Measurements from ENCODE around the gene MLN. TPM values are rescaled to one million over a fixed set of nuclear protein-coding genes. Genes with fewer than 3 reads are reported as not detected.

MLN gene
- total and polyA plus RNA-seq, 2 donors (not counting 3 experiments of a cell fraction or from before 2014, with no cell fraction given) = not detected

DNA sequence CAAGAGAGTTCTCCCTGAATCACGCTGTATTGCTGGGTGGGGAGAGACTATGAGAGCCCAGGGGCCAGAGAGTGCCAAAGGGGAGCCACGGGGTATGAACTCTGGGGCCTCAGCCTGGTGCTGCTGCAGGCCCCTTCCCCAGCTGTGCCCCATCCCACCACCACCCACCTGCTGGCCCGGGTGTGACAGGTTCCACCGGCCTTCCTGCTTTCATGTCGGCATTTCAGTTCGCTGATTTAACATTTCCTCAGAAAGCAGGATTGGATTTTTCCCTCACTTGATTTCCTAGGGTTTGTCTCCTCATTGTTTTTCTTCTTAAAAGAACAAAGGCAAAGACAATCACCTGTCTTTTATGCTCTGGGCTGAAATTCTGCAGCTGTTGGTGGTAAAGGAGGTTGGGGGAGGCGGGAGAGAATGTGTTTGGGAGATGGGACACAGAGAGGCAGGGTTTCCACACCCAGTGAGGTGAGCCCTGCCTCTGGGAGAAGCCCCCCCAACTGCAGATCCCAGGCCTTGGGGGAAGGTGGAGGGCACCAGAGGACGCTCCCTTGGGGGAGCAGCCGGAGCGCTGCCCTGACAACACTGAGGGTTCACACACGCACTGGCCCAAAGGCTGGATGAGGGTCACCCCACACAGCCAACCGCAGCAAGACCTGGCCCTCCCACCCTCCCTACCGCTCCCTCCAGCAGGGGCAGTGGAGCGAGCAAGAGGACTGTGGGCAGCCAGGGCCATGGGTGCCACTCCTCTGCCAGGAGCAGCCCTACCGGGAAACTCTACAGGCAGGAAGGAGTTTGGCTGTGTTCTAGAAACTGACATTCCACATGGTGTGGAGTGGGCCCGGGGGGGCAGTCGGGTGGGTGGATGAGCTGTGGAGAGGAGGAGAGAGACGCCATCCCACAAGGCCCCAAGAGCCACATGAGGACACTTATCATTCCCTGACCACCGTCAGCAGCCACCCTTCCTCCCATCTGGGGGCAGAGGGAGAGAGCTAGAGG is 10.5 kb upstream of the MLN start:
- BruUV-seq (replicated peaks) = no TSS peak
- no peak overlapping the region for H3K4me3 ChIP-seq (replicated peaks in 1 of 3; ENCODE audit: insufficient read depth in 1 of 3, low read depth in 1 of 3, low read length in 3 of 3)
- no peaks in the 10 kb centered on the region for H3K4me1 ChIP-seq (ENCODE audit: control insufficient read depth, extremely low read depth, insufficient read depth, low read length)
- no peaks in the 10 kb centered on the region for H3K9me3 ChIP-seq (replicated peaks; ENCODE audit: control insufficient read depth, insufficient read depth, low read length)
- CTCF ChIA-PET = interaction anchor here (0.7 to 1.0 kb wide), 2 partner anchors 18 to 47 kb away, joined by 3 read pairs; no protein-coding TSS in a partner anchor
- no peak overlapping the region for H3K9ac ChIP-seq (replicated peaks; ENCODE audit: extremely low read depth, insufficient read depth, low read length)
- intact Hi-C loops (cut with micrococcal nuclease) = loop anchor here (2.0 kb wide), 1 partner anchor 27 kb away; no protein-coding TSS in a partner anchor
- no peaks in the 10 kb centered on the region for H3K36me3 ChIP-seq (ENCODE audit: control insufficient read depth in 2 of 2, extremely low read depth in 1 of 2, insufficient read depth in 2 of 2, low read length in 2 of 2)
- DNase-seq (ENCODE audit: low read depth, low spot score) (no peak), FAIRE-seq (no peak)
- H2AFZ ChIP-seq (ENCODE audit: low read depth, low read length) = no peak overlapping the region
- no peaks in the 10 kb centered on the region for H3K9me1 ChIP-seq (replicated peaks; ENCODE audit: control insufficient read depth, extremely low read depth, insufficient read depth, low read length)
- TF ChIP-seq MYC (IDR thresholded peaks at IDR 0.05; ENCODE audit: low read depth, low read length) (no peak), POLR2A (IDR thresholded peaks at IDR 0.05; ENCODE audit: low read depth, low read length) (no peak), EZH2 (IDR thresholded peaks at IDR 0.05; ENCODE audit: borderline replicate concordance, low read depth, low read length, severe bottlenecking) (no peak), GATA2 (IDR thresholded peaks at IDR 0.05; ENCODE audit: insufficient read depth, insufficient read length, low read depth, low read length) (no peak), MAX (IDR thresholded peaks at IDR 0.05; ENCODE audit: insufficient read depth, insufficient read length) (no peak)
- H4K20me1 ChIP-seq (replicated peaks; ENCODE audit: control insufficient read depth, extremely low read depth, insufficient read depth, low read length) = no peaks in the 10 kb centered on the region
- POLR2A ChIA-PET = no interaction called here
- dilution Hi-C loops (cut with MboI; ENCODE audit: extremely low pct_ligation_motif_present, low sequenced_read_pairs) = no loop called here
- H3K4me2 ChIP-seq (ENCODE audit: insufficient read depth, low read length) = no peak overlapping the region
- no peak overlapping the region for H3K27ac ChIP-seq (ENCODE audit: insufficient read depth, low read depth, low read length)
- no peaks in the 10 kb centered on the region for H3K79me2 ChIP-seq (ENCODE audit: control insufficient read depth, insufficient read depth, low read length)
- peaks cover 6 to 18% of the 10 kb centered on the region in 2 experiments for H3K27me3 ChIP-seq (ENCODE audit: control insufficient read depth in 2 of 2, insufficient read depth in 2 of 2, low read length in 2 of 2)
